ENCODE results near the gene CDH23. TPM values are rescaled to one million over a fixed set of nuclear protein-coding genes. Genes with fewer than 3 reads are reported as not detected.

CDH23 gene
- total RNA-seq, 1 experiment from 2014 or later, result not detected

GRCh38 chr10:71741671-71742070 lies 345.0 kb downstream of the CDH23 start:
- no peaks in the 10 kb centered on the region for H3K9me3 ChIP-seq (ENCODE audit: low read length)
- BruUV-seq (replicated peaks), result no TSS peak
- H3K4me2 ChIP-seq (ENCODE audit: low read length), result no peak overlapping the region
- H4K20me1 ChIP-seq (ENCODE audit: low read length), result no peaks in the 10 kb centered on the region
- H3K4me1 ChIP-seq (ENCODE audit: insufficient read depth, low read length), result no peaks in the 10 kb centered on the region
- POLR2A ChIA-PET (ENCODE audit: unreplicated experiment), result no interaction called here
- no peak overlapping the region for H3K27ac ChIP-seq (ENCODE audit: low read length)
- H3K27me3 ChIP-seq (ENCODE audit: low read length), result no peaks in the 10 kb centered on the region
- H3K4me3 ChIP-seq (ENCODE audit: low read length), result no peak overlapping the region
- ATAC-seq (no peak), DNase-seq (no peak)
- no peaks in the 10 kb centered on the region for H3F3A ChIP-seq (ENCODE audit: low read length, unreplicated experiment)
- no peak for TF ChIP-seq EZH2 (IDR thresholded peaks at IDR 0.05; ENCODE audit: low read length, unreplicated experiment)
- TF ChIP-seq EZH2phosphoT487 (IDR thresholded peaks at IDR 0.05; ENCODE audit: borderline replicate concordance, low read length), result no peak
- TF ChIP-seq, protein P1, sequence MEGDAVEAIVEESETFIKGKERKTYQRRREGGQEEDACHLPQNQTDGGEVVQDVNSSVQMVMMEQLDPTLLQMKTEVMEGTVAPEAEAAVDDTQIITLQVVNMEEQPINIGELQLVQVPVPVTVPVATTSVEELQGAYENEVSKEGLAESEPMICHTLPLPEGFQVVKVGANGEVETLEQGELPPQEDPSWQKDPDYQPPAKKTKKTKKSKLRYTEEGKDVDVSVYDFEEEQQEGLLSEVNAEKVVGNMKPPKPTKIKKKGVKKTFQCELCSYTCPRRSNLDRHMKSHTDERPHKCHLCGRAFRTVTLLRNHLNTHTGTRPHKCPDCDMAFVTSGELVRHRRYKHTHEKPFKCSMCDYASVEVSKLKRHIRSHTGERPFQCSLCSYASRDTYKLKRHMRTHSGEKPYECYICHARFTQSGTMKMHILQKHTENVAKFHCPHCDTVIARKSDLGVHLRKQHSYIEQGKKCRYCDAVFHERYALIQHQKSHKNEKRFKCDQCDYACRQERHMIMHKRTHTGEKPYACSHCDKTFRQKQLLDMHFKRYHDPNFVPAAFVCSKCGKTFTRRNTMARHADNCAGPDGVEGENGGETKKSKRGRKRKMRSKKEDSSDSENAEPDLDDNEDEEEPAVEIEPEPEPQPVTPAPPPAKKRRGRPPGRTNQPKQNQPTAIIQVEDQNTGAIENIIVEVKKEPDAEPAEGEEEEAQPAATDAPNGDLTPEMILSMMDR (conservative IDR thresholded peaks at IDR 0.05; ENCODE audit: low read depth, low read length), result no peak
- no peak overlapping the region for H3K9ac ChIP-seq (ENCODE audit: low read length)
- CTCF ChIA-PET, result no interaction called here
- intact Hi-C loops (cut with micrococcal nuclease), result no loop called here
- H3K36me3 ChIP-seq (ENCODE audit: low read depth, low read length), result no peaks in the 10 kb centered on the region
- H3K9me2 ChIP-seq (replicated peaks; ENCODE audit: low read length), result no peaks in the 10 kb centered on the region
- H2AFZ ChIP-seq (ENCODE audit: low read length), result no peak overlapping the region
- H3K79me2 ChIP-seq (ENCODE audit: low read length), result no peaks in the 10 kb centered on the region

GRCh38 chr10:71742301-71743088 lies 345.8 kb downstream of the CDH23 start:
- BruUV-seq (replicated peaks), result no TSS peak
- no peak overlapping the region for H3K4me3 ChIP-seq (ENCODE audit: low read length)
- CTCF ChIA-PET, result no interaction called here
- H3K27ac ChIP-seq (ENCODE audit: low read length), result no peak overlapping the region
- H3F3A ChIP-seq (ENCODE audit: low read length, unreplicated experiment), result no peaks in the 10 kb centered on the region
- DNase-seq (no peak), ATAC-seq (no peak)
- H3K36me3 ChIP-seq (ENCODE audit: low read depth, low read length), result no peaks in the 10 kb centered on the region
- no peaks in the 10 kb centered on the region for H4K20me1 ChIP-seq (ENCODE audit: low read length)
- no peak overlapping the region for H3K4me2 ChIP-seq (ENCODE audit: low read length)
- POLR2A ChIA-PET (ENCODE audit: unreplicated experiment), result no interaction called here
- H3K9ac ChIP-seq (ENCODE audit: low read length), result no peak overlapping the region
- H3K27me3 ChIP-seq (ENCODE audit: low read length), result no peaks in the 10 kb centered on the region
- TF ChIP-seq EZH2 (IDR thresholded peaks at IDR 0.05; ENCODE audit: low read length, unreplicated experiment), result no peak
- no peak for TF ChIP-seq EZH2phosphoT487 (IDR thresholded peaks at IDR 0.05; ENCODE audit: borderline replicate concordance, low read length)
- TF ChIP-seq, protein P1 (conservative IDR thresholded peaks at IDR 0.05; ENCODE audit: low read depth, low read length), result no peak
- no peaks in the 10 kb centered on the region for H3K4me1 ChIP-seq (ENCODE audit: insufficient read depth, low read length)
- H2AFZ ChIP-seq (ENCODE audit: low read length), result no peak overlapping the region
- H3K79me2 ChIP-seq (ENCODE audit: low read length), result no peaks in the 10 kb centered on the region
- no peaks in the 10 kb centered on the region for H3K9me2 ChIP-seq (replicated peaks; ENCODE audit: low read length)
- no peaks in the 10 kb centered on the region for H3K9me3 ChIP-seq (ENCODE audit: low read length)
- intact Hi-C loops (cut with micrococcal nuclease), result no loop called here

DNA sequence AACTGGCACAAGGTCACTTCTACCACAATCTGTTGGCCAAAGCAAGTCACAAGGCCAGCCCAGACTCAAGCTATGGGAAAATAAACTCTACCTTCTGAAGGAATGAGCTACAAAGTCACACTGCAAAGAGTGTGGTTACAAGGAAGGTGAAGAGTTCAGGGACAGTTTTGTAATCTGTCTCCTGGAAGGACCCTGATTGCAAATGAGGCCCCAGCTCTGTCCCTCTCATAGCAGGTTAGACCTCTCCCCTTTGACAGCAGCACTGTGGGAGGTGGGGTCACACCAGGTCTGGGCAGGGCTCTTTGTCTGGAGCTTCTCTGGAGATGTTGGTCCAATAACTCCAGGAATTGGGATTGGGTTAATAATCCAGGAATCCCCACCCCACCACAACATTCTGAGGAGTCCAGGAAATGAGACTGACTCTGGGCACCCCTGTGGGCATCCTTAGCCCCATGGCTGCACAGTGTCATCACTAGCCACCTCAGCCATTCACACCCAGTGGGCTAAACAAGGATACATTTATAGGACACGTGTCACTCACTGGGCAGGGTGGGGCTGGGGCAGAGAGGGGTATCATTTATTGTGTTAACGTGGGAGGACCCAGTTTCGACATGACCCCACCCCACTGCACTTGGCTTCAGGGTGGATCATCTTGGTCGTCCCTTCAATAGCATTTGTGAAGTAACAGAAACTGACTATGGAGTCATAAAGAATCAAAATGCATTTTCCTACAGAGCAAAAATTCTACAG lies 346.5 kb downstream of the CDH23 start:
- H3K27me3 ChIP-seq (ENCODE audit: low read length), result no peaks in the 10 kb centered on the region
- no peaks in the 10 kb centered on the region for H3K9me3 ChIP-seq (ENCODE audit: low read length)
- ChIA-PET POLR2A (ENCODE audit: unreplicated experiment) (no interaction called here), CTCF (no interaction called here)
- H3K4me1 ChIP-seq (ENCODE audit: insufficient read depth, low read length), result no peaks in the 10 kb centered on the region
- TF ChIP-seq, protein P1 (conservative IDR thresholded peaks at IDR 0.05; ENCODE audit: low read depth, low read length), result no peak
- TF ChIP-seq EZH2 (IDR thresholded peaks at IDR 0.05; ENCODE audit: low read length, unreplicated experiment), result no peak
- no peak for TF ChIP-seq EZH2phosphoT487 (IDR thresholded peaks at IDR 0.05; ENCODE audit: borderline replicate concordance, low read length)
- H2AFZ ChIP-seq (ENCODE audit: low read length), result no peak overlapping the region
- no peaks in the 10 kb centered on the region for H4K20me1 ChIP-seq (ENCODE audit: low read length)
- H3K36me3 ChIP-seq (ENCODE audit: low read depth, low read length), result no peaks in the 10 kb centered on the region
- no TSS peak for BruUV-seq (replicated peaks)
- no peaks in the 10 kb centered on the region for H3K79me2 ChIP-seq (ENCODE audit: low read length)
- DNase-seq (no peak), ATAC-seq (no peak)
- no peaks in the 10 kb centered on the region for H3F3A ChIP-seq (ENCODE audit: low read length, unreplicated experiment)
- H3K4me3 ChIP-seq (ENCODE audit: low read length), result no peak overlapping the region
- H3K9ac ChIP-seq (ENCODE audit: low read length), result no peak overlapping the region
- intact Hi-C loops (cut with micrococcal nuclease), result no loop called here
- no peaks in the 10 kb centered on the region for H3K9me2 ChIP-seq (replicated peaks; ENCODE audit: low read length)
- no peak overlapping the region for H3K4me2 ChIP-seq (ENCODE audit: low read length)
- no peak overlapping the region for H3K27ac ChIP-seq (ENCODE audit: low read length)
